ENCODE measurements around the gene ODAD3.

Gene ODAD3

GRCh38 chr19:11447347-11448262 is 12.7 kb upstream of the ODAD3 start:
- H3K9me3 ChIP-seq, result no peaks in the 10 kb centered on the region
- H3K27me3 ChIP-seq, result peaks cover 9% of the 10 kb centered on the region
- no peak overlapping the region for H3K4me3 ChIP-seq (ENCODE audit: low read depth in 1 of 2, low read length in 1 of 2)
- H3K36me3 ChIP-seq, result peaks cover 84% of the 10 kb centered on the region
- H3K4me1 ChIP-seq (ENCODE audit: control insufficient read depth in 1 of 2, insufficient read depth in 1 of 2, low read depth in 1 of 2, low read length in 1 of 2), result no peaks in the 10 kb centered on the region
- TF ChIP-seq CTCF (IDR thresholded peaks at IDR 0.05), result no peak
- no peak overlapping the region for H3K27ac ChIP-seq

- H3K36me3 ChIP-seq, result peaks cover 92% of the 10 kb centered on the region
- no peak overlapping the region for H3K27ac ChIP-seq
- H3K9me3 ChIP-seq, result no peaks in the 10 kb centered on the region
- H3K4me3 ChIP-seq (ENCODE audit: low read depth in 1 of 2, low read length in 1 of 2), result no peak overlapping the region
- TF ChIP-seq CTCF (IDR thresholded peaks at IDR 0.05), result peak; percentile 80
- peaks cover 4% of the 10 kb centered on the region for H3K27me3 ChIP-seq
- no peaks in the 10 kb centered on the region for H3K4me1 ChIP-seq (ENCODE audit: control insufficient read depth in 1 of 2, insufficient read depth in 1 of 2, low read depth in 1 of 2, low read length in 1 of 2)
Observed at GRCh38 chr19:11446652-11447301, 11.9 kb upstream of the ODAD3 start.

GRCh38 chr19:11446271-11446651 is 11.3 kb upstream of the ODAD3 start:
- Histone ChIP-seq H3K9me3 (no peaks in the 10 kb centered on the region), H3K27ac (no peak overlapping the region), H3K27me3 (no peaks in the 10 kb centered on the region), H3K4me1 (ENCODE audit: control insufficient read depth in 1 of 2, insufficient read depth in 1 of 2, low read depth in 1 of 2, low read length in 1 of 2) (no peaks in the 10 kb centered on the region), H3K4me3 (ENCODE audit: low read depth in 1 of 2, low read length in 1 of 2) (no peak overlapping the region), H3K36me3 (peaks cover 98% of the 10 kb centered on the region)
- TF ChIP-seq CTCF (IDR thresholded peaks at IDR 0.05), result no peak

GRCh38 chr19:11445141-11445540 is 10.2 kb upstream of the ODAD3 start:
- Histone ChIP-seq H3K4me1 (ENCODE audit: control insufficient read depth in 1 of 2, insufficient read depth in 1 of 2, low read depth in 1 of 2, low read length in 1 of 2) (no peaks in the 10 kb centered on the region), H3K9me3 (no peaks in the 10 kb centered on the region), H3K27me3 (no peaks in the 10 kb centered on the region), H3K4me3 (ENCODE audit: low read depth in 1 of 2, low read length in 1 of 2) (no peak overlapping the region), H3K36me3 (peaks cover 98% of the 10 kb centered on the region), H3K27ac (no peak overlapping the region)
- no peak for TF ChIP-seq CTCF (IDR thresholded peaks at IDR 0.05)

- Histone ChIP-seq H3K27me3 (no peaks in the 10 kb centered on the region), H3K4me3 (ENCODE audit: low read depth in 1 of 2, low read length in 1 of 2) (no peak overlapping the region), H3K27ac (no peak overlapping the region), H3K4me1 (ENCODE audit: control insufficient read depth in 1 of 2, insufficient read depth in 1 of 2, low read depth in 1 of 2, low read length in 1 of 2) (no peaks in the 10 kb centered on the region), H3K9me3 (no peaks in the 10 kb centered on the region), H3K36me3 (peaks cover 95% of the 10 kb centered on the region)
- TF ChIP-seq CTCF (IDR thresholded peaks at IDR 0.05), result no peak
Observed at GRCh38 chr19:11444059-11444458, 9.1 kb upstream of the ODAD3 start.
